Mesothelial cell of epicardium (in vitro differentiated cells): Measurements from ENCODE around the gene TAOK2. TPM values are rescaled to one million over a fixed set of nuclear protein-coding genes. Genes with fewer than 3 reads are reported as not detected.

Source experiments
- DNase-seq, 2 experiments: peaks; one replicate each; pipeline ENCODE4 v3.0.0; 2021; ENCODE audit warnings: low spot score in 2 of 2; ENCODE audit not compliant: unreplicated experiment in 2 of 2
- H3K27ac Mint-ChIP-seq: 2 replicates; pipeline ENCODE4 v1.8.0; 2021; ENCODE audit warnings: mixed read lengths
- H3K27me3 Mint-ChIP-seq: 2 replicates; pipeline ENCODE4 v1.8.0; 2021; ENCODE audit warnings: low read depth, mixed read lengths
- H3K36me3 Mint-ChIP-seq: 2 replicates; pipeline ENCODE4 v1.8.0; 2021; ENCODE audit warnings: mixed read lengths
- H3K4me1 Mint-ChIP-seq: 2 replicates; pipeline ENCODE4 v1.8.0; 2021; ENCODE audit warnings: mixed read lengths
- H3K4me3 Mint-ChIP-seq: 2 replicates; pipeline ENCODE4 v1.8.0; 2021; ENCODE audit warnings: mild to moderate bottlenecking, moderate library complexity, mixed read lengths
- H3K9me3 Mint-ChIP-seq: 2 replicates; pipeline ENCODE4 v1.8.0; 2021; ENCODE audit warnings: mixed read lengths
- CTCF ChIP-seq: fragments of 200-600 bp; sonication (generic); IDR thresholded peaks from one replicate; pipeline ENCODE4 v1.5.0; 2021; ENCODE audit warnings: antibody characterized with exemption; ENCODE audit not compliant: unreplicated experiment
- total RNA-seq: library from RNA; stranded (reverse); gene quantifications from 3 replicates; pipeline ENCODE4 v1.2.1, GENCODE V29; 2021

TAOK2 gene
- total RNA-seq, 1 donor from 2014 or later = 51.3 TPM

DNA sequence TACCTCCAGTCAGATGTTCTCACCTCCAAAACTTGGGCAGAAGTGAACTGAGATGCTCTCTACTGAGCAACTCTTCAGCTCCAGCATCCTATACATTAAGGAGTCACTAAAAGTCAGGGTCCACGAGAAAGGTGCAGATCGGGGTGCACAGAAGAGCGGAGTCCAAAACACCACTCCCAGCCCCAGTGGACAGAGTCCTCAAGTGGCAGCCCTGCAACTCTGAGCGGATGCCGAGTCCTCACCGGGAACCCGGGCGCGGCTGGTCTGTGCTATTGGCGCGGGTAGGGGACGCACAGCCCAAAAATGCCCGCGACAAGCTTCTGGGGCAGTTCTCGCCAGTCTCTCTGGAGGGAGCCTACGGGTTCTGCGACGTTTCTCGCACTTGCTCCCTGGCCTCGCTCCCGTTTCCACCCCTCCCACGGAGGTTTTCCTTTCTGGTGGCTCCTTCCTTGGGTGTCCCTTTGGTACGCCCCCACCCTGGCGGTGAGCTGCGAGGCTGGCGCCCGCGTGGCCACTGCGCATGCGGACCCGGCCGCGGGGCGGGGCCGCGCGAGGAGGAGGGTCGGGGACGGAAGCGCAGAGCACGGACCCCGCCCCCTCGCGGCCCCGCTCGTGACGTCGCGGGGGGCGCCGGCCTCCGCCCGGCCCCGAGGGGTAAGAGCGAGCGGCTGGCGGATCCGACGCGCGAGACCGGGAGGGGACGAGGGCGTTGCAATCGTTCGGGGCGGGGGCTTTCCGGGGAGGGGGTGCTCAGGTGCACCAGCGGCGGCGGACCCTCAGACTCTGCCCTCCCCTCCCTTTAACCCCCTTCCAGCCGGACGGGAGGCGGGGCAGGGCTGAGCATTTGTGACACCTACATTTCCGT is 12.0 kb upstream of the TAOK2 start, which contains the start of gene TMEM219:
TSS of gene TMEM219 (plus strand) at position 601 of the 865 bp plus-strand sequence. CDS start 1,065 bp downstream, outside the sequence.
- Mint-ChIP-seq H3K27me3 (no peaks in the 10 kb centered on the region), H3K27ac (peak within 1 kb of the TSS; percentile 97), H3K4me3 (peak within 1 kb of the TSS; percentile 84), H3K9me3 (no peaks in the 10 kb centered on the region), H3K36me3 (peaks cover 9% of the 10 kb centered on the region), H3K4me1 (peaks cover 12% of the 10 kb centered on the region)
- TF ChIP-seq CTCF = peak; percentile 36
- peak; percentile 91 to 95 for DNase-seq

DNA sequence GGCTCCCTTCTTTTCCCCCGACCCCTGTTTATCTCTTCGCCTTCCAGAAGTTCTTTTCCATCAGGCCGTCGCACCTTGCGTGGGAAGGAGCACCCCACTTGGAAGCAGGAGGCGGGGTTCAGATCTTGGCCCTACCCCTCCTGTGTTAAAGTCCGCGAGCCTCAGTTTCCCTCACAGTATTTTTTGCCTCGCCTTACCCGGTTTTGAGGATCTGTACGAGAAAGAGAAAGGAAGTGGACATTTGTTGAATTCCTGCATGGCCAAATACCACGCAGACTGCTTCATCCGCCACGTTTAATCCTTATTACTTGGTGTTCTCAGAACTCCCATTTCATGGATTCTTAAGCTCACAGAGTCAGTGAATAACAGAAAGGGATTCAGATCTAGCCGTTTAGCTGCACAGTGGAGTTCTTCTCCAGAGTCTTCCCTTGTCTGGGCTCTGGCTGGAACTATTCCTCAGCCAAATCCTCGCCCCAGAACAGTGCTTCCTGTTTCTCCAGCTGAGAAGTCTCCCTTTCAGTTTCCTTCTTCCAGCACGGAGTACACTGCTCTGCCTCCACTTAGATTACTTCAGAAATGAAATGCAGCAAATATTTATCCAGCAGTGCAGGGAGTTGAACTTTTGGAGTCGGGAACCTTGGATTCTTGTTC is 11.2 kb upstream of the TAOK2 start:
- no peak for TF ChIP-seq CTCF
- Mint-ChIP-seq H3K9me3 (no peaks in the 10 kb centered on the region), H3K4me1 (peaks cover 12% of the 10 kb centered on the region), H3K36me3 (peaks cover 9% of the 10 kb centered on the region), H3K4me3 (peak overlapping the region; percentile 84), H3K27me3 (no peaks in the 10 kb centered on the region), H3K27ac (peak overlapping the region; percentile 97)
- DNase-seq = no peak

DNA sequence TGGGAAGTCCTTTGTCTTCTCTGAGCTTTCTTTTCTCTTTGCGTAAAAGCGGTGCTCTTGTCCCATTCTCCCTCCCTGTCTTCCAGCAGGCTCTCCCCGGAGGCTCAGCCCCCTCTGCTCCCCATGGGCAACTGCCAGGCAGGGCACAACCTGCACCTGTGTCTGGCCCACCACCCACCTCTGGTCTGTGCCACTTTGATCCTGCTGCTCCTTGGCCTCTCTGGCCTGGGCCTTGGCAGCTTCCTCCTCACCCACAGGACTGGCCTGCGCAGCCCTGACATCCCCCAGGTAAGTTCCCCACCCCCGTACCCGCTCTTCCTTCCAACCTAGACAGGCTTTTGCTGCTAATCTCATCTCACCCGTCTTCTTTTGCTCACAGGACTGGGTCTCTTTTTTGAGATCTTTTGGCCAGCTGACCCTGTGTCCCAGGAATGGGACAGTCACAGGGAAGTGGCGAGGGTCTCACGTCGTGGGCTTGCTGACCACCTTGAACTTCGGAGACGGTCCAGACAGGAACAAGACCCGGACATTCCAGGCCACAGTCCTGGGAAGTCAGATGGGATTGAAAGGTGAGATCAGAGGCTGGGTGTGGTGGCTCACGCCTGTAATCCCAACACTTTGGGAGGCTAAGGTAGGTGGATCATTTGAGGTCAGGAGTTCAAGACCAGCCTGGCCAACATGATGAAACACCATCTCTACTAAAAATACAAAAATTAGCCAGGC is 10.5 kb upstream of the TAOK2 start:
- H3K27ac Mint-ChIP-seq = peak overlapping the region; percentile 97

GRCh38 chr16:29968205-29968604 is 5.5 kb upstream of the TAOK2 start:
- TF ChIP-seq CTCF = no peak

More for the DNA sequence above, 10.5 kb upstream of the TAOK2 start:
- TF ChIP-seq CTCF = no peak
- Mint-ChIP-seq H3K4me1 (peaks cover 12% of the 10 kb centered on the region), H3K27me3 (no peaks in the 10 kb centered on the region), H3K36me3 (peaks cover 10% of the 10 kb centered on the region), H3K9me3 (no peaks in the 10 kb centered on the region), H3K4me3 (peak overlapping the region; percentile 84)
- no peak for DNase-seq

DNA sequence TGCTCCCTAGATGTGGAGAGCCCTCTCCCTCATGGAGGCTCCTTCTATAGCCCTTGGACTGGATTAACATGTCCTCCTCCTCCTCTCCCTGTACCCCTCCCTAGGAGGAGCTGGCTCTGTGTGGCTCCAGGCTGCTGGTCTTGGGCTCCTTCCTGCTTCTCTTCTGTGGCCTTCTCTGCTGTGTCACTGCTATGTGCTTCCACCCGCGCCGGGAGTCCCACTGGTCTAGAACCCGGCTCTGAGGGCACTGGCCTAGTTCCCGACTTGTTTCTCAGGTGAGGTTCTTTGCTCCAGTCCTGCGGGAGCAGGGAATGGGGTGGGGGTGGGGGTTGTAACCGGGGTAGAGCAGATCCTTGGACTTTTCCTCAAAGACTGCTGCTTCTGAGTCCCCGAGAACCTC is 2.4 kb upstream of the TAOK2 start:
- H3K27ac Mint-ChIP-seq = no peak overlapping the region

More at GRCh38 chr16:29968205-29968604, 5.5 kb upstream of the TAOK2 start:
- no peak for DNase-seq
- H3K9me3 Mint-ChIP-seq = peaks cover 2% of the 10 kb centered on the region
- H3K36me3 Mint-ChIP-seq = peaks cover 38% of the 10 kb centered on the region
- no peaks in the 10 kb centered on the region for H3K27me3 Mint-ChIP-seq
- no peak overlapping the region for H3K4me3 Mint-ChIP-seq
- H3K4me1 Mint-ChIP-seq = peaks cover 2% of the 10 kb centered on the region
- H3K27ac Mint-ChIP-seq = no peak overlapping the region

More for the DNA sequence above, 2.4 kb upstream of the TAOK2 start:
- Mint-ChIP-seq H3K4me3 (no peak overlapping the region), H3K4me1 (peaks cover 17% of the 10 kb centered on the region), H3K36me3 (peaks cover 32% of the 10 kb centered on the region), H3K9me3 (peaks cover 4% of the 10 kb centered on the region), H3K27me3 (no peaks in the 10 kb centered on the region)
- no peak for TF ChIP-seq CTCF
- DNase-seq = no peak
